HG02885 (cell line): ENCODE measurements around the gene ABCG1.

Experiments used
- ATAC-seq: cut with Tn5 transposase; IDR thresholded peaks from one replicate; pipeline ENCODE4 v1.9.1; 2021; ENCODE audit warnings: mild to moderate bottlenecking; ENCODE audit not compliant: unreplicated experiment, poor library complexity

ABCG1 gene

GRCh38 chr21:42338729-42339715 is 120.1 kb downstream of the ABCG1 start:
- ATAC-seq = no peak

GRCh38 chr21:42340187-42341050 is 121.5 kb downstream of the ABCG1 start:
- ATAC-seq = no peak

- ATAC-seq = no peak
Measured at GRCh38 chr21:42341776-42342542, 123.0 kb downstream of the ABCG1 start.

GRCh38 chr21:42343101-42343500 is 124.2 kb downstream of the ABCG1 start:
- no peak for ATAC-seq

- ATAC-seq = no peak
Measured at GRCh38 chr21:42343556-42343955, 124.6 kb downstream of the ABCG1 start.

- no peak for ATAC-seq
Measured at GRCh38 chr21:42343963-42344510, 125.1 kb downstream of the ABCG1 start.

- no peak for ATAC-seq
Measured at GRCh38 chr21:42344631-42345030, 125.7 kb downstream of the ABCG1 start.

GRCh38 chr21:42346441-42346840 is 127.5 kb downstream of the ABCG1 start:
- no peak for ATAC-seq
